ENCODE measurements around the gene SRC.

Gene SRC

GRCh38 chr20:37416848-37417616 is 71.1 kb downstream of the SRC start:
- DNase-seq (ENCODE audit: extremely low spot score) = no peak
- no peak for TF ChIP-seq L3MBTL2 (conservative IDR thresholded peaks at IDR 0.05)
- TF ChIP-seq FOXM1 (IDR thresholded peaks at IDR 0.05; ENCODE audit: borderline replicate concordance) = no peak
- TF ChIP-seq FOXK2 (IDR thresholded peaks at IDR 0.05) = no peak
- no peak for TF ChIP-seq HDGF (IDR thresholded peaks at IDR 0.05; ENCODE audit: borderline replicate concordance)
- TF ChIP-seq TARDBP (IDR thresholded peaks at IDR 0.05) = no peak
- POLR2A ChIA-PET = no interaction called here
- CTCF ChIA-PET = no interaction called here

GRCh38 chr20:37417617-37418467 is 71.9 kb downstream of the SRC start:
- POLR2A ChIA-PET = no interaction called here
- DNase-seq (ENCODE audit: extremely low spot score) = no peak
- no peak for TF ChIP-seq SUZ12 (IDR thresholded peaks at IDR 0.05)
- TF ChIP-seq ARNT (IDR thresholded peaks at IDR 0.05) = no peak
- no peak for TF ChIP-seq FOXA1 (IDR thresholded peaks at IDR 0.05)
- TF ChIP-seq HDGF (IDR thresholded peaks at IDR 0.05; ENCODE audit: borderline replicate concordance) = no peak
- no peak for TF ChIP-seq NFRKB (IDR thresholded peaks at IDR 0.05)
- TF ChIP-seq ELF4 (IDR thresholded peaks at IDR 0.05) = no peak
- TF ChIP-seq FOXK2 (IDR thresholded peaks at IDR 0.05) = no peak
- TF ChIP-seq PKNOX1 (IDR thresholded peaks at IDR 0.05) = no peak
- TF ChIP-seq SP1 (IDR thresholded peaks at IDR 0.05) = no peak
- no peak for TF ChIP-seq LEF1 (IDR thresholded peaks at IDR 0.05; ENCODE audit: borderline replicate concordance)
- no peak for TF ChIP-seq BHLHE40 (IDR thresholded peaks at IDR 0.05; ENCODE audit: borderline replicate concordance)
- no peak for TF ChIP-seq FOXM1 (IDR thresholded peaks at IDR 0.05; ENCODE audit: borderline replicate concordance)
- no peak for TF ChIP-seq ZNF384 (IDR thresholded peaks at IDR 0.05)
- CTCF ChIA-PET = no interaction called here

- ChIA-PET POLR2A (no interaction called here), CTCF (no interaction called here)
- no peak for DNase-seq (ENCODE audit: extremely low spot score)
- no peak for TF ChIP-seq L3MBTL2 (conservative IDR thresholded peaks at IDR 0.05)
- no peak for TF ChIP-seq PKNOX1 (IDR thresholded peaks at IDR 0.05)
- no peak for TF ChIP-seq FOXA1 (IDR thresholded peaks at IDR 0.05)
- TF ChIP-seq CTBP1 (IDR thresholded peaks at IDR 0.05; ENCODE audit: borderline replicate concordance) = no peak
- TF ChIP-seq ELF4 (IDR thresholded peaks at IDR 0.05) = no peak
- TF ChIP-seq TARDBP (IDR thresholded peaks at IDR 0.05) = no peak
Measured at GRCh38 chr20:37418591-37419109, 72.7 kb downstream of the SRC start.

- CTCF ChIA-PET = no interaction called here
- no peak for DNase-seq (ENCODE audit: extremely low spot score)
- POLR2A ChIA-PET = no interaction called here
- TF ChIP-seq FOXA1 (IDR thresholded peaks at IDR 0.05) (no peak), LEF1 (IDR thresholded peaks at IDR 0.05; ENCODE audit: borderline replicate concordance) (no peak)
Measured at GRCh38 chr20:37419307-37419706, 73.4 kb downstream of the SRC start.

GRCh38 chr20:37419774-37420542 is 74.0 kb downstream of the SRC start:
- TF ChIP-seq BHLHE40 (IDR thresholded peaks at IDR 0.05; ENCODE audit: borderline replicate concordance) = no peak
- no peak for TF ChIP-seq L3MBTL2 (conservative IDR thresholded peaks at IDR 0.05)
- no peak for TF ChIP-seq FOXA1 (IDR thresholded peaks at IDR 0.05)
- no peak for TF ChIP-seq ZNF384 (IDR thresholded peaks at IDR 0.05)
- TF ChIP-seq TARDBP (IDR thresholded peaks at IDR 0.05) = no peak
- TF ChIP-seq ARNT (IDR thresholded peaks at IDR 0.05) = no peak
- no peak for TF ChIP-seq HDGF (IDR thresholded peaks at IDR 0.05; ENCODE audit: borderline replicate concordance)
- TF ChIP-seq SP1 (IDR thresholded peaks at IDR 0.05) = no peak
- TF ChIP-seq LEF1 (IDR thresholded peaks at IDR 0.05; ENCODE audit: borderline replicate concordance) = no peak
- DNase-seq (ENCODE audit: extremely low spot score) = no peak
- CTCF ChIA-PET = no interaction called here
- POLR2A ChIA-PET = no interaction called here

- TF ChIP-seq L3MBTL2 (conservative IDR thresholded peaks at IDR 0.05) = no peak
- no peak for TF ChIP-seq TARDBP (IDR thresholded peaks at IDR 0.05)
- no peak for TF ChIP-seq PKNOX1 (IDR thresholded peaks at IDR 0.05)
- no peak for TF ChIP-seq SP1 (IDR thresholded peaks at IDR 0.05)
- TF ChIP-seq ARNT (IDR thresholded peaks at IDR 0.05) = no peak
- TF ChIP-seq ELF4 (IDR thresholded peaks at IDR 0.05) = no peak
- DNase-seq (ENCODE audit: extremely low spot score) = no peak
- CTCF ChIA-PET = no interaction called here
- POLR2A ChIA-PET = no interaction called here
Measured at GRCh38 chr20:37420610-37421009, 74.7 kb downstream of the SRC start.
